GM12892 (cell line): Measurements from ENCODE around the gene CYP1B1.
"Not testable (repeated sequence)": the region's sequence is repeated elsewhere in the genome, so short reads cannot be mapped to it uniquely, and the experiment has no call there.

Experiments used
- DNase-seq: peaks from one replicate; pipeline ENCODE4 v3.0.0; 2011; ENCODE audit not compliant: insufficient read length
- FAIRE-seq: peaks from 2 replicates; lab custom pipeline; 2011; peaks lifted over from hg19 to GRCh38; lab: Jason Lieb, UNC
- POLR2A ChIP-seq: IDR thresholded peaks from 2 replicates; pipeline ENCODE4 v1.6.1; 2011; ENCODE audit warnings: low read depth, low read length, control low read depth
- POLR2AphosphoS5 ChIP-seq: IDR thresholded peaks from 2 replicates; pipeline ENCODE4 v1.6.1; 2011; ENCODE audit warnings: low read depth, low read length, control low read depth
- TAF1 ChIP-seq: IDR thresholded peaks from 2 replicates; pipeline ENCODE4 v1.6.1; 2011; ENCODE audit warnings: low read depth, mild to moderate bottlenecking, control low read depth, low read length, borderline replicate concordance

The CYP1B1 gene

DNA sequence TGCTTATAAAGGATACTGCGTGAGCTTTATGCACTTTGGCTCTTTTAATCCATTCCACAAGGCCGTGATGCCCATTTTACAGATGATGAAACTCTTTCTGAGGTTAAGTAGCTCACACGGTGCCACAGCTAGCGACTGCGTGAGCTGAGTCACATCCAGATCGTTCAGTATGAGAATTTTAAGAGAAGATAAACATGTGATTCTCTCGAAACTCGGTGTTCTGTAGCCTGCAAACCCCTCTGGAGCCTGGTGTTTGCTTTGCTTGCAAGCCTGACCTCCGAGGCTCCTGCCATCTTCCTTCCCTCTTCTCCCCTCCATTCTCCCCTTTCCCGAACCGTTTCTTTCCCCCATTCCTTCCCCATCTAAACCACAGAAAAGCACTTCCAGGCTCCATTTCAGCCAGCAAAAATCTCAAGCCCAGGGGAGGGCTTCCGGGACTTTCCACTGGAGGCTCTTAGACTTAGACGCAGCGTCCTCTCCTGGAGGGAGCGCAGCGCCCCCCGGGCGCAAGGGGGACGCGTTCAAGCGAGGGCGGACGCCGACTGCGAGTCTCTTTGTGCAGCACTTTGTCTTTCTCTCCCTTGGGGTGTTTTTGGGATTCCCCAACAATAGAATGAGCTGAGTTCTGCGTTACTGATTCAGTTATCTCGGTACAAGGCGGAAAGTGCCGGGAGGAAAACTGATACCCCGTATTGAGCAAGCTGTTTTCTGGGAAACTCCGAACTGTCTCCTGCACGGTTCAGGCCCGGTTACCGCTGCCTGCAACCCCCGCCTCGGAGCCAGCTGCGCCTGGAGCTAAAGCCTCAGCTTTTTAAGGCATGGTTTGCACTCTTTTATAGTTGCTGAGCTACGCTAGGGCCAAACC is 38.0 kb downstream of the CYP1B1 start:
- FAIRE-seq, result peak; percentile 96
- DNase-seq, result peak; percentile 13
- TF ChIP-seq TAF1, result peak; percentile 40; the same call in 1 of the 2 replicates
- peak; percentile 55 for TF ChIP-seq POLR2A
- TF ChIP-seq POLR2AphosphoS5, result peak; percentile 46; the same call in 1 of the 2 replicates

DNA sequence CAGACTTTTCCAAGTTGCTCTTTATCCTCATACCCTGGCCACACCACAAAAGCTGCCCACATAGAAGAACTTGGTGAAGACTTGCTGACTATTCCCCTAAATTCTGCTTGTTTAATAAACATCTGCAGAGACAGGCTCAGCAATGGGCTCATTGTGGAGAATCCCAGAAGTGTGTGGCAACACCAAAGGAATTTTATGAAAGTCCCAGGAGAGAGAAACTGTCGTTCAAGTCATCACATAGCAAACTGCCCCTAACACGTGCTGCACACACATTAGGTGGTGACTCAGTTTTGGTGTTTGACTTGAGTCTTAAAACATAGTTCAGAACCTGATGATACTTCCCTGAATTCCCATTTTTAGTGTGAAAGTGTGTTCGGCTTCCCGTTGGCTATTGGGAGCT is 38.6 kb downstream of the CYP1B1 start:
- TF ChIP-seq TAF1 (no peak), POLR2A (no peak), POLR2AphosphoS5 (no peak)
- FAIRE-seq, result no peak

DNA sequence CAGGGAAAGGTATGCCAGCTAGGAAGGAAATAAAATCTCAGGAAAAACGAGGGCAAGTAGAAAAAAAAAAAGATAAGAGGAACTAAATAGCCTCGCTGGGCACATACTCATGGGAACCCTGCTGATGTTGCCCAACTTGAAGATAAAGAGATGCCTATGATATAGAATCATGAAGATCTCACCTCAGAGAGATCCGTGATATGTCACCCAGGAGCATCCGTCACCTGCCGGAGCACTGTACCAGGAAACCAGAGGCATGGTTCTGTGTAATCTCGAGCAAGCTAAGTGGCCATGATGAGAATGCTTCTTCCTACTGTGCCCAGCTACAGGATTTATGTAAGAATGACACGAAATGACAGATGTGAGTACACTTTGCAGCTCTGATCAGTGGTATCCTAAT is 40.0 kb downstream of the CYP1B1 start:
- TF ChIP-seq POLR2AphosphoS5, result no peak
- no peak for TF ChIP-seq POLR2A
- TF ChIP-seq TAF1, result no peak
- no peak for FAIRE-seq
- no peak for DNase-seq

More for the DNA sequence above, 38.6 kb downstream of the CYP1B1 start:
- DNase-seq, result no peak

DNA sequence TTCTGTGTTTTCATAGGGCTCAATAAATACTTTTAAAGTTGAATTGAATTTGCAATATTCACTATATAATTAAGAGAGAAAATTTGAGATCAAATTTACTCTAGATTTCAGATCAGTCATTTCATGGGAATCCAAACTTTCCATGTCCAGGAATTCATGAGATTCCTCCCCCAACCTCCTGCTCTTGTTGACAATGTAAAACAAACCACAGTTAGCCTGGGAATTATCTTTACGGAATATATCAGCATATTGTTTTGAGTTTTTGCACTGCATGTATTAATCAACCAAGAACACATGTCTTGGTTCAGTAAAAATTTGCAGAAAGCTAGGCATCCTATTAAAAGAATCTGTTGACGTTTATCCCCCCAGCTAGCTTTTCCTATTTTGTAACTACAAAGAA is 42.3 kb downstream of the CYP1B1 start:
- FAIRE-seq, result no peak
- TF ChIP-seq TAF1 (no peak), POLR2AphosphoS5 (no peak), POLR2A (no peak)

DNA sequence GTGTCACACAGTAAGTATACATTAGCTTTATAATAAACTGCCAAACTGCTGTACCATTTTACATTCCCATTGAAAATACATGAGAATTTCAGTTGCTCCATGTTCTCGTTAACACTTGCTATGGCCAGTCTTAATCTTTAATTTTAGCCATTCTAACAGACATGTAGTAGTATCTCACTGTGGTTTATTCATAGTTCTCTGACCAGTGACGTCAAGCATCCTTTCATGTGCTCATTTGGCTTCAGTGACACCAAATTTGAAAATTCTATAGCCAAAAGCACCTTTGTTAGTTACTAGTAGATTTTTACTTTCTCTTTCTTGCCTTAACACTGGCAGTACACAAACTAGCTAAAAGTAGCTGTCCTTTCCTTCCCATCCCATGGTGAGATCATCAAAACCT is 43.0 kb downstream of the CYP1B1 start:
- TF ChIP-seq TAF1 (no peak), POLR2A (no peak), POLR2AphosphoS5 (no peak)
- FAIRE-seq (peak; percentile 51), DNase-seq (no peak)

More for the DNA sequence above, 42.3 kb downstream of the CYP1B1 start:
- no peak for DNase-seq

DNA sequence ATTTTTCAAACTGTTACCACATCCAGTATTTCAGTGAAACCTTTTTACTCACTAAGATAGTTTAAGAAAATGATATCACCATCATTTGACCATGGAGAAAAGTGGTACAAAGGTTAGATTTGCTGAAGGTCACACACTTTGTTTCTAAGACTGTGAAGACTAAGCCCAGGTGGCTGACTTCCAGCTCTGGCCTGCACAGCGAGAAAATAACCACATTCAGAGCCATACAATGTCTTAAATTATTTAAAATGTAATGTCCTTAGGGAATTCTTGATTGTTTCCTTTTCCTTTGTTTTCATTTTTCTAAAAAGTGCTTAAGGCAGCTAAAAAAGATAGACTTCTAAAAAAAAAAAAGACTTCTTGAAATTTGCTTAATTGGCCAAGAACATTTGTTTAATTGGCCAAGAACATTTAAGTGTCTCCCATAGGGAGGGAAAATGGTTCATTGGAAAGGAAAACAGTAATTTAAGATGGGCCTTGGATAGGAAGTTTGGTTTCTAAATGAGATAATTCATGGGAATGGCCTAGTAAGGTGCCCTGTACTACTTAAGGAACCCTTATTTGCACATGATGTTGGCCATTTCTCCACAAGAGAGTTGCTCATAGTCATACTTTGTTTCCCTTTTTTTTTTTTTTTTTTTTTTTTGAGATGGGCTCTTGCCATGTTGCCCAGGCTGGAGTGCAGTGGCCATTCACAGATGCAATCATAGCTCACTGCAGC is 45.2 kb downstream of the CYP1B1 start:
- DNase-seq (no peak), FAIRE-seq (no peak)
- no peak for TF ChIP-seq TAF1
- no peak for TF ChIP-seq POLR2A
- no peak for TF ChIP-seq POLR2AphosphoS5

DNA sequence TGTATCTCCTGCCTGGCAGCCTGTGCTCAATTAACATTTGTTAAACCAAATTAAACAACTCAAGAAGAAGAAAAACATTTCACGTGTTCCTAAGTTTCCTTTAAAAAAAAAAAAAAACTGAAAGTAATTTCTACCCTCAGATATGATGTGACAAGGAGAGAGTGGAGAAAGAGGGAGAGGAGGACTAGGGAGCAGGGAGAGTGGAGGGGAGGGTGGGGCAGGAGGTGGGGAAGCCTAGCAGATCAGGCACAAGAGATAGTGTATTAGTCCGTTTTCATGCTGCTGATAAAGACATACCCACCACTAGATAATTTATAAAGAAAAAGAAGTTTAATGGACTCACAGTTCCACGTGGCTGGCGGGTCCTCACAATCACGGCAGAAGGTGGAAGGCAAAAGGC is 46.4 kb downstream of the CYP1B1 start:
- DNase-seq (no peak), FAIRE-seq (no peak)
- TF ChIP-seq POLR2A (no peak), TAF1 (no peak), POLR2AphosphoS5 (no peak)

DNA sequence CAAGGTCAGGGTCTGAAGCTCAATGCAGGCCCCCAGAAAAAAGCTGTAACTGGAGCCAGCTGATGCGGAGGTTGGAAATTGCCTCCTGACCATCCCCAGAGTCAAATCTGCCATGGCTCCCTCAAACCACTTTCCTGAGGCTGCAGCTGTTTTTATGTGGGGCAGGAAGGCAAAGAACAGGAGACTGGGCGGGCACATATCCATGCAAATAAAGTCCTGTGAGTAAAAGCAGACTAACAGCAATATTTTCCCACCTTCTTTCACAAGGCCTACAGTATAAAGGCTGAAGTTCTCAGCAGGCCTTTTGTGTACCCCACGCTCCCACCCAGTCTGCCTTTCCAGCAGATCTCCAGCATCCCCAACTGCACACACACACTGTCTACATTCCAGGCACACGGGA is 47.1 kb downstream of the CYP1B1 start:
- no peak for DNase-seq
- FAIRE-seq, result no peak
- TF ChIP-seq POLR2AphosphoS5 (no peak), TAF1 (no peak), POLR2A (no peak)

DNA sequence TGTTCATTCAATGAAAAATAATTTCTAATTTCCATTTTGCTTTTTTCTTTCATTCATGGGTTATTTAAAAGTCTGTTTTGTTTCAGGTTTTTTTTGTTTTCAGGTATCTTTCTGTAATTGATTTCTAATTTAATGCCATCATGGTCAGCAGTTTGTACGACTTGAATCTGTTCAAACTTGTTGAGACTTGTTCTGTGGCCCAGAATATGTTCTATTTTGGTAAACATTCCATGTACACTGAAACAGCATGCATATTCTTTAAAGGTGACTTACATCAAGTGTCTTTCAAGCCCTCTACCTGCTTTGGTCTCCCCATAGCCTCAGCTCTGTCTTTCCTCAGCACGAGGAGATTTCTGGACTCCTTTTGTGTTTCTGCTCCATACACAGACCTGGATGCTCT is 49.1 kb downstream of the CYP1B1 start:
- peak; percentile 17 for FAIRE-seq
- TF ChIP-seq TAF1 (no peak), POLR2A (no peak), POLR2AphosphoS5 (no peak)
- no peak for DNase-seq

DNA sequence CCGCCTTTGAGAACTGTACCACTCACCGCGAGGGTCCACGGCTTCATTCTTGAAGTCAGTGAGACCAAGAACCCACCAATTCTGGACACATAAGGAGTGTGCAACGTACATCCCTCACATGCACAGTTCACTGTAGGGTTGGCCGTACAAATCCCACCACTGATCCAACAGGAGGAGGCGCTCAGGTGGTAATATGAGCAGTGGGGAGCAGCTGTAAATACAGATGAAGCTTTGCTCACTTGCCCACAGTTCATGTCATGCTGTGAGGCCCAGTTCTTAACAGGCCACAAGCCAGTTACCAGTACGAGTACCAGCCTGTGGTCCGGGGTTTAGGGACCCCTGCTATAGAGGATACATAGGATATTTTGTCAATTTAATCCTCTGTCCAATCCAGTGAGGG is 54.4 kb downstream of the CYP1B1 start:
- FAIRE-seq, result no peak
- DNase-seq, result no peak
- no peak for TF ChIP-seq TAF1
- no peak for TF ChIP-seq POLR2A
- TF ChIP-seq POLR2AphosphoS5, result no peak

DNA sequence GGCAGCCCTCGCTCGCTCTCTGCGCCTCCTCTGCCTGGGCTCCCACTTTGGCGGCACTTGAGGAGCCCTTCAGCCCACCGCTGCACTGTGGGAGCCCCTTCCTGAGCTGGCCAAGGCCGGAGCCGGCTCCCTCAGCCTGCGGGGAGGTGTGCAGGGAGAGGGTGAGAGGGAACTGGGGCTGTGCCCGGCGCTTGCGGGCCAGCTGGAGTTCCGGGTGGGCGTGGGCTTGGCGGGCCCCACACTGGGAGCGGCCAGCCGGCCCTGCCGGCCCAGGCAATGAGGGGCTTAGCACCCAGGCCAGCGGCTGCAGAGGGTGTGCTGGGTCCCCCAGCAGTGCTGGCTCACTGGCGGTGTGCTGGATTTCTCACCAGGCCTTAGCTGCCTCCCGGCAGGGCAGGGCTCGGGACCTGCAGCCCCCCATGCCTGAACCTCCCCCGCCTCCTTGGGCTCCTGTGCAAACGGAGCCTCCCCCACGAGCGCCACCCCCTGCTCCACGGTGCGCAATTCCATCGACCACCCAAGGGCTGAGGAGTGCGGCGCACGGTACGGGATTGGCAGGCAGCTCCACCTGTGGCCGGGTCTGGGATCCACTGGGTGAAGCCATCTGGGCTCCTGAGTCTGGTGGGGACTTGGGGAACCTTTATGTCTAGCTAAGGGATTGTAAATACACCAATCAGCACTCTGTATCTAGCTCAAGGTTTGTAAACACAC is 55.4 kb downstream of the CYP1B1 start:
- FAIRE-seq, result not testable (repeated sequence)

More for the DNA sequence above, 55.4 kb downstream of the CYP1B1 start:
- DNase-seq, result not testable (repeated sequence)
